ENCODE data around the gene COL15A1.
"Not testable (repeated sequence)": the region's sequence is repeated elsewhere in the genome, so short reads cannot be mapped to it uniquely, and the experiment has no call there.

The COL15A1 gene

DNA sequence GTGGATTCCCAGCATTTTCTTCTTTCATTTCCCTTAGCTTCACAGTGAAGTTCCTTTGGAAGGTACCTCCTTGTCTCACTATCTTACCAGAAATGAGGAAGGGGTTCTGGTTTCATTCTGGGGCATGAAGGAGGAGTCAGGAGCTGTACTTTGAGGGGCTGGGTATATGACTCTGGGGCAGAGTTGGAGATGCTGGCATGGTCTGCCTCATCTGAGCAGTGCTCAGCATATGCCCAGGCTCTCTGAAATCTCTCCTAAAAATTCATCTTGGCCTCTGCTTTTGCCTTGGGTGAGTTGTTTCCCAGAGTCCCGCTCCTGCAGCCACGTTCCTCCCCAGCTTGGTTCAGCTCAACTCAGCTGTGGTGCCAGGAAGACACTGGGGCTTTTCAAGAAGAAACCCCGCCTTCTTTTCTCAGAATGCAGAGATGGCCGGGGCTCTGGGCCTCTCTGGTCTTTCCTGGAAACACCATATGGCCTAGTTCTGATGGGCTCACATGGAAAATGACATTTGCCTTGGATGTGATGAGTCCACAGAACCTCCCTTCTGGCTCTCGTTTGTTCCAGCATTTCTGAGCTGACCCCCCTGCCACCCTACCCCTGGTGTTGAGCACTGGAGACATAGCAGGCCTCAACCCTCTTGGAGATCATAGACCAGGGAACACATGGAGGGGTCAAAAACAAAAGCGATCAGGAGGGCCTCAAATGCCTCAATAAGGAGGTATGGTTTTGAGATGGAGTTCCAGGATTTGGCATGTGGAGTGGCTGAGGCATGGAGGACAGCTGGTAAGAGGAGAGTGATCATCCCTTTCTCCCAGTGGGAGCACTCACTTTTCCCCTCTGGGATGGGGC is 149.2 kb downstream of the COL15A1 start:
- no peak for DNase-seq

DNA sequence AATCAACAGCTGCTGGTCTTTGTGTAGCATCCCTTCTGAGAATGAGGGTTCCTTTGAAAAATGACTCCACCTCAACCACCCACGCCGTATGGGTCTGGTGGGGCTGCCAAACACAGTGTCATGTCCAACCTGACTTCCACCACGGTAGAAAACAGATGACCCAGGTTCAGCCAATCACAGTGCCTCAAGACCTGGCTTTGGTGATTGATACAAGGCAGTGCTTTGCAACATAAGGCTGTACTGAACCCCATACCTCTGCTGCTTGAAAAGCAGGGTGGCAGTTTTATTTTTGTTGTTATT is 149.7 kb downstream of the COL15A1 start:
- no peak for DNase-seq

DNA sequence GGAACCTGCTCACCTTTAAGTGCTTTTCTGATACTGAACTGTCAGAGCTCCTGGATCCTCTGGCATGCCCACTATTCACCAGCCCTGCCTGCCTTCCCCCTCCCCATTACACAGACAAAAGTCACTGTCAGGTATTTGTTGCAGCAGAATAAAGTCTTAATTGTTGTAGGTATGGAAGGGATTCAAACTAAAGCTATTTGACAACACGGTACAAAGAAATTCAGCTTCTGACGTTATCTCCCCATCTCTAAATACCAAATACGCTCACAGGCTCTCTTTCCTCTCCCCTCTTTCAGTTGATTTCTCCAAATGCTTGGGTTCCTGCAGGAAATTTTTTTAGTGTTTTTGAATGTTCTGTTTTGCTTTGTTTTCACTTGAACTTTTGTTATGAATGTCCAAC is 151.9 kb downstream of the COL15A1 start:
- DNase-seq: no peak

DNA sequence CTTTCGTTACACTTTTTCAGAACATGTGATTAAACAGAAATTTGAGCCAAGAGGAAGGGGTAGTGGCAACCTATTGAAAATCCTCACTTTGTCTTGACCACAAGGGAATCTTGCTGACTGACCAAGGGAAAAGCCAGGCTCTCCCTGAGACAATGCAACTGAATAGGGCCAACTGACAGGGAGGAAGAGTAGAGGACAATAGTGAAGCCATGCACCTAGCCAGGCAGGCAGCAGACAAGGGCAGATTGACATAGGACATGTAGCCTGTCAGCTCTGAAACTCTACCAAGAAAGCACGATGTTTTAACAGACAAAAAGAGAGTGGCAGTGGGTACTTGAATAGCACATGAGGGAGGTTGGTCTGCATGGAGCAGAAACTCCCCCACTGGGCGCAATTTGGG is 152.7 kb downstream of the COL15A1 start:
- no peak for DNase-seq

DNA sequence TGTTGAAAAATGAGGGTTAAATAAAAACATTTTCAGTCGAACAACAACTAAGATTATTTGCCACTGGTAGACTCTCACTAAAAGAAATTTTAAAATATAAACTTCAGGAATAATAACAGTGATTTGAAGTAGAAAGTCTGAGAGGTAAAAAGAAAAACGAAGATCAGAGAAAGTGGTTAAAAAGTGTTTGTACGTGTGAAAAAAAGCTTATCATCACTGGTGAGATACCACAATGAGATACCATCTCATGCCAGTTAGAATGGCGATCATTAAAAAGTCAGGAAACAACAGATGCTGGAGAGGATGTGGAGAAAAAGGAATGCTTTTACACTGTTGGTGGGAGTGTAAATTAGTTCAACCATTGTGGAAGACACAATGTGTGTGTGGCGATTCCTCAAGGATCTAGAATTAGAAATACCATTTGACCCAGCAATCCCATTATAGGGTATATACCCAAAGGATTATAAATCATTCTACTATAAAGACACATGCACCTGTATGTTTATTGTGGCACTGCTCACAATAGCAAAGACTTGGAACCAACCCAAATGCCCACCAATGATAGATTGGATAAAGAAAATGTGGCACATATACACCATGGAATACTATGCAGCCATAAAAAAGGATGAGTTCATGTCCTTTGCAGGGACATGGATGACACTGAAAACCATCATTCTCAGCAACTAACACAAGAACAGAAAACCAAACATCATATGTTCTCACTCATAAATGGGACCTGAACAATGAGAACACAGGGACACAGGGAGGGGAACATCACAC is 156.3 kb downstream of the COL15A1 start:
- DNase-seq: not testable (repeated sequence)

DNA sequence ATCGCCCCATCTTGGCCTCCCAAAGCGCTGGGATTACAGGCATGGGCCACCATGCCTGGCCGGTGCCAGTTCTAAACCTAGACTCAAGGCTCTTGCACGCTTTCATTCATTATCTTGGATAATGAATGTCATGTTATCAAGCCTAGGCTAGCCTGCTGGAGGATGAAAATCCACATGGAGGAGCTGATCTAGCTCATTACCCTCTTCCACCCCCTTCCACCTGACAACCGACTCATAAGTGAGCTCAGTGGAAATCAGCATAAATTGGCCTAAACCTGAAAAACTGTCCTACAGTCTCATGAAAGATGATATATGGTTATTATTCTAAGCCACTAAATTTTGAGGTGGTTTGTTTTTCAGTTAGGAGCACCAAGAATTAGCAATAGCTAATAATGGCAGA is 157.6 kb downstream of the COL15A1 start:
- DNase-seq: no peak

DNA sequence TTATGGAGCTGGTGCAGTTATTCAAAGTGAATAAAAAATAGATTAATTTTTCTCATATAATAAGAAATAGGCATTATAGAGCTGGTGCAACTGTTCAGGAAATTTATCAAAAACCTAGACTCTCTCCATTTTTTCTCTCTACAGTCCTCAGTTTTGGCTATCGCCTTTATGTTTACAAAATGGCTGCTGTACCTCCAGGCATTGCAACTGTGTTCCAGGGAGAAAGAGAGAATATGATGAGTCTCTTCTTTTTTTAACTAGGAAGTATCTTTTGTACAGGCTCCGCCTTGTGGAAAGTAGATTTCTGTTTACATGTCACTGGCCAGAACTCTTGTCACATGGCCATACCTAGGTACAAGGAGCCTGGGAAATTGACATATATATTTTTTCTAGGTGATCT is 158.1 kb downstream of the COL15A1 start:
- DNase-seq: no peak

DNA sequence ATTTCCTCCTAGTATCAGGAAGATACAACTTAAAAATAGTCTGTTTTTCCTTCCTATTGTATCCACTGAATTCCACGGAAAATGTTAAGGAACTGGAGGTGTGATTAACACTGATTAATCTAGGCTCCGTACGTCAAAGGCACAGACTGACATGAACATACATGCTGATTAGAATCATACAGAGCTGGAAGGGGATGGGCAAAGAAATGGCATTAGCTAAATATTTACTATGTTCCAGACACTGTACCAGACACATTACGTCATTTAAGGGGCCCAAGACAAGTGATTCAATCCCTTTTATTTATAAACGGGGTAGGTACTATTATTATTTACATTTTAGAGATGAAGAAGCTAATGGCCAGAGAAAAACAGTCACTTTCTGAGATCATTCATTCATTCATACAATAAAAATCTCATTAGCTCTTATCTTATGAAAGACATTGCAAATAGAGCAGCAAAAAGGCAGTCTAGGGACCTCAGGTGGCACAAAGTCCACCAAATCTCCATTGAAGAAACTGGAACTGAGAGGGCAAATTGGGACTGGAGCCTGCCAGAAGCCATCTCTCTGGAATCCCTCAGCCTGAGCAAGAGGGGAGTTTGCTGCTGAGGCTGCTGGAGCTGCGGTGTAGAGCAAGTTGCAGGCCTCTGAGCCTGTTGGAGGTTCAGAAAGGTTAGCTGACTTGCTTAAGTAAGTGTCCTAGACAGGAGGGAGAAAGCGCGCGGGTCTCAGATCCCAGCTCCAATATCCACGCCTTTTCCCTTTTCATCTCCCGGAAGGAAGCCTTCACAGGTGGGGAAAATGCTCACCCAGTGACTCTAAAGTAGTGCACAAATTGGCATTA is 159.6 kb downstream of the COL15A1 start:
- DNase-seq: no peak

DNA sequence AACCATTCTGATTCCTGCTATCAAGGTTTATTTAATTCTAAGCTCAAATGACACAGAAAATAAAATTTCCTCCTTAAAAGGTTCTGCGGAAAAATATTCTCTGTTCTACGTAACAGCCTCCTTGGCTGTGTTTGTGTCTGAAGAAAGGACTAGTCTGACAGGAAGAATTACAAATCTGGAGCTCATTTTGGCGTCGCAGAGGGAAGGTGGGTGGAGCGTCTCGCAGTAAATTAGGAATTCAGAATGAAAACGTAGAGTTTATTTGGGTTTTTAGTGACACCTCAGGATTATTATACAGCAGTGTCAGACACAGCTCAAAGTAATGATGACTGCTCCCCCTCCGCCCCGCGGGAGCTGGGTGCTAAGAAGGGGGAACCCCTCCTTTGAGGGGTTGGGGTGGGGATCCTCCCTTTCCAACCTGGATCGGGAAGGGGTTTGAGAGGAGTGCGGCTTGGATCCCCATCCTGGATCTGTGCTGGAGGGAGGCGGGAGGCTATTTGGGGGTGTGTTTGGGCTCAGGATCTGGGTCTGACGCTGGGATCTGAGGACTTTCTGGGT is 160.3 kb downstream of the COL15A1 start:
- peak; percentile 77 for DNase-seq

DNA sequence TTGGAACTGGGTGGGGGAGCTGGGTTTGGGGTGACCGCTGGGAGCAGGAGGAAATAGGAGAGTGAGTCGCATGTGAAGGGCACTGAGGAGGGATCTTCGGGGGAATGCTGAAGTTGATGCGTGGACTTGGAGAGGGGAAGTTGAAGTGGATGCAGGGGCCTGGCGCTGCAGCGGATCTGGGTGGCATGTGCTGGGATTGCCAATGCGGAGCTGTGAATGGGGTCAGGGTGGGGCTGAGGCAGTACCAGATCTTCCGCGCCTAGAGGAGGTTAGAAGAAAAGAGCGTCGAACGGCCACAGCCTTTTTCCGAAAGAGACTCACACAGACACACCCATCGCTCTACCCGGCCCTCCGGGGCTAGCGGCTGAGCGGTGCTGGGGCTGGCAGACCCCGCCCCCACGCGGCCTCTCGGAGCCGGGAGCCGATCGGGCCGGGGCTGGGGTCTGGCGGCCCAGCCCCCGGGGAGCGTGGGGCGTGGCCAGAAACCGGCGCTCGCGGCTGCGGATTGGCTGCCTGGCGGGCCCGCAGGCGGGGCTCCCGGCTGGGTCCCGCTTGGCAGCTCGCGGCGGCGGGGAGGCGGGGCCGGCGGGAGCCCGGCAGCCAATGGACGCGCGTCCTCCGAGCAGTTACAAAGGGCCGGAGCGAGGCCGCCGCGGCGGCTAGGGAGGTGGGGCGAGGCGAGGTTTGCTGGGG is 160.9 kb downstream of the COL15A1 start, which contains the start of gene TGFBR1:
Gene TGFBR1 (plus strand): TSS at position 655 of the 693 bp plus-strand sequence. CDS start 93 bp downstream, outside the sequence.
- DNase-seq: peak; percentile 95

DNA sequence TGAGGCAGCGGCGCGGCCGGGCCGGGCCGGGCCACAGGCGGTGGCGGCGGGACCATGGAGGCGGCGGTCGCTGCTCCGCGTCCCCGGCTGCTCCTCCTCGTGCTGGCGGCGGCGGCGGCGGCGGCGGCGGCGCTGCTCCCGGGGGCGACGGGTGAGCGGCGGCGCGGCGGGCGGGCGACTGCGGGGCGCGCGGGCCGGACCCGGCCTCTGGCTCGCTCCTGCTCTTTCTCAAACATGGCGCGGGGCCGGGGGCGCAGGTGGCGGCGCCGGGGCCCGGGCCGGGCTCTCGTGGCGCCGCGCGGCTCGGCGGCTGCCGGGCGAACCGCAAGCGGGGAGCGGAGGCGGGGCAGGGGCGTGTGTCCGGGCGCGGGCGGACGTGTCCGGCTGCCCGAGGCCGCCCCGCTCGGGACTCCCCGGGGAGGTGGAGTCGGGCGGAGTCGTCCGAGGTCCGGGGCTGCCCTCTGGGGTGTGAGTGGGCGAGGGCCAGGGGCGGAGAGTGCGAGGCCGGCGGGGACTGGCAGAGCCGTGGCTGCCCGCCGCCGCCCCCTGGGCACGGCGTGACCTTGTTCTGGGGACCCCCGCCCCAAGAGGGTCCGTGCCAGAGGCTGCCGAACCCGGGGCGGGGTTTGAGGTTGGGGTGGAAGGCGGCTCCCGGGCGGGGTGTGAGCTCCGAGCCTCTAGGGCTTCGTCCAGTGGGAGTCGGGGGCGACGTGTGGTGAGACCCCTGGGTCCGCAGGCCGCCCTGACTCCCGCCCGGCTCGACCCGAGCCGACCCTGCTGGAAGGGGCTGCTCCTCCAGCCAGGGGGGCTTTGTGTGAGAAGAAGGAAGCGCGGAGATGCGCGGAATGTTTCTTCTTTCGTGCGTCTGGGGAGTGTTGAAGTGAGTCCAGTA is 161.7 kb downstream of the COL15A1 start:
- DNase-seq: peak; percentile 81

DNA sequence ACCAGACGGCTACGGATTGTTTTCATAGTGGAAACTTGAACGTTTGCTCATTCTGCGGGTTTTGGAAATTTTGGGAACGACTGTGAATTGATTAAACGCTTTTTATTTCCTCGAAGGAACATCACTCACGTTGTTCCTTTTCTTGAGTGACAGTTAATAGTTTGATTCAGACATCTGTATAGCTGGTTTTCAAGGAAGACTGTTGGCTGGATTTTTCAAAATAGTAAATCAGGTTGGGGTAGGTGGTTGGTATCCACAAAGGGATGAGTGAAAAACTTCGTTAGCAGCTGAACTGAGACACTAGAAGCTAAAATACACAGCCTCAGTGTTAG is 162.3 kb downstream of the COL15A1 start:
- DNase-seq: no peak

DNA sequence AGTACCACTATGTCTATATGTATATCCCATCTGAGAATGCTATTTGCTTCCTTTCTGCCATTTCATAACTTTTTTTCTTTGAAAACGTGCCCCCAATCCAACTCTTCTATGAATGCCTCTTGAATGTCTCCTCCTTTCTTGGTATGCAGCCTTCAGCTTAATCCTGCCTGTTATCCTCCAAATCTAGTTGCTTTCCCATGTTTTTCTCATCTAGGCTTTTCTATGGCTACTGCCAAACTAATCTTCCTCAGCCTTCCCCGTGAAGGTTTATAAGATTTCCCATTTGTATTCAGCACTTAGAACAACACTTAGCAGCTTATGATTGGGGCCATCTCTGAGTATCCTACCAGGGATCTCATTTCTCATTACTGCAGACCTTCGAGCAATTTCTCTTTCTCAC is 163.7 kb downstream of the COL15A1 start:
- DNase-seq: no peak

DNA sequence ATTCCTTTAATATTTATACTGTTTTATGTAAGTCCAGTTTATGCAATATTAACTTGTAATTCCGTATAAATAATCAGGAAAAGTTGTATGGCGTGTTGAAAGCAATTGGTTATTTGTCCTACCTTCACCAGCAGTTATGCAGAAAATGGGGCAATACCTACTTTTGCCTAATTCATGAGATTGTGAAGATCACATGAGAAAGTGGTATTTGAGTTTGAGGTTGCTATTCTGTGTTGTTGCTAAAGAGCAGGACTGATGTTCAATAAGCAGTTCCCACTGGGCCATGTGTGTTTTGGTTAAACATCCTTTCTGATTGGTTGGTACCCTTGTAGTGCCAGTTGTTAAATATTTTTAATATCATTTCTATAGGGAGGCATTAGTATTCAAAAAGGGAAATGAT is 164.4 kb downstream of the COL15A1 start:
- DNase-seq: no peak

DNA sequence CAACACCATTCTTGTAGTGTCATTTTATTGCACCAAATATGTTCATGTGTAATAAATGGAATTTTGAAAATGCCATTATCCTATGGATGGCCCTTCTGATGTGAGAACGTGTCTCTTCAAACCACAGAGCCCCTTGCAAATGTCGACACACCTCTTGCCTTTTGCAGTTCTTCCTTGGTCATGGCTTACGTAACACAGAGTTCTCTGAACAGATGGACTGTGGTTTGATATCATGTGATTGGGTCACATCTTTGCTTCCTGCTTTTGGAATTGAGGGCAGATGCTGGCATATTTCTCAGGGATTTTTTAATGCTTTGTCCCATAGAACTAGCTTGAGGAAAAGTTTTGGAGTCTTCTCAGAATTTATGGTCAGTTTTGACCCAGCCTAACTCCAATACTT is 165.8 kb downstream of the COL15A1 start:
- DNase-seq: no peak

DNA sequence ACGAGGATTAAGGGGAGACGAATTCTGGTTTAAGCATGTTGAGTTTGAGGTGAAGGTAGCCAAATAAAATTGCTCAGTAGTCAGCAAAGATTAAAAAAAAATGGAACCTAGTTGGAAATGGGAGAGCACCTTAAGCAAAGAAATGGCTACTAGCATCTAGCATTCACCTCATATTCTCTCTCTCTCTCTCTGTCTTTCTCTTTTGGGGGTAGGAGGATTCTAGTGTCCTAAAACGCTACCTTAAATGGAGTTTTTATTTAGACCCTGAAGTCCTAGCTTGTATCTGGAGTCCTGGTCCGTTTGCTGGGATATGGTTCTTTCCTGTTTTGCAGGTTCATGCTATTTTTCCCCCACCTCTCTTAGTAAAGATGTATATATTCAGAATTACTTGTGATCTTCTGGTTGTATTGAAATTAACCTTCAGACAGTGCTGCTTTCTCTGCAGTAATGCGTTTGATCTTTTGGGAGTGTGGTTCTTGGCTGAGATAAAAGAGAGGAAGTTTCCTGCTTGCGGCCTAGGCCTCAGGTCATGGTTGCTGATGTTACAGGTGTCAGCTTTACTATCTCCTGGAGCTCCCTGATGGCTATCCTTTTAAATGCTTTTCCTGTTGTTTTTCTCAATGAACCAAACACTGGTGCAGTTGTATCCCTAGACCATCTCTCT is 169.2 kb downstream of the COL15A1 start:
- DNase-seq: no peak

DNA sequence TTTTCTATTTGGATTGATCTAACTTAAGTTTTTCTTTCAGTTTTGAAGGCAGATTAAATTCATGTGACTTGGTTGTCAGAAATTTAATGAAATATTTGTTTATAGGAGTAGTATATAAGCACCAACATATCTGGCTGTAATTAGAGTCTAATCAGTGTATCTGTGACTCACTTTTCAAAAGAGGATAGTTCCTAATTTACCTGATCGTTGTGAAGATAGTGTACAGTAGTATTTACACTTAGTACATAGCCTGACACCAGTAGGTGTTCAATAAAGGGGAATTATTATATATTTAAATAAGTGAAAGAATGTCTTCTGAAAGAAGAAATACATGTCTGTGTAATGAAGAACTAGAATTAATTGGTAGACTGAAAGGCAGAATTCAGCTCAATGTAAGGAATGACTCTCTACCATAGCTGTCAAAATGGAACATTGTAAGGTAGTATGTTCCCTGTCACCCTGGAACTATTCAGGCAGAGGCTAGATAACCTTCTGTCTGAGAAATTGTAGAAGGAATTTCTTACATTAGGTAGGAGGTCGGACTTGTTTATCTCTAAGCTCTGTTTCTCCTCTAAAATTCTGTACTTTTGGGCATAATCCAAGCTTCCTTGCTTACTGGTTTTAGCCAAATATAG is 169.8 kb downstream of the COL15A1 start:
- no peak for DNase-seq

DNA sequence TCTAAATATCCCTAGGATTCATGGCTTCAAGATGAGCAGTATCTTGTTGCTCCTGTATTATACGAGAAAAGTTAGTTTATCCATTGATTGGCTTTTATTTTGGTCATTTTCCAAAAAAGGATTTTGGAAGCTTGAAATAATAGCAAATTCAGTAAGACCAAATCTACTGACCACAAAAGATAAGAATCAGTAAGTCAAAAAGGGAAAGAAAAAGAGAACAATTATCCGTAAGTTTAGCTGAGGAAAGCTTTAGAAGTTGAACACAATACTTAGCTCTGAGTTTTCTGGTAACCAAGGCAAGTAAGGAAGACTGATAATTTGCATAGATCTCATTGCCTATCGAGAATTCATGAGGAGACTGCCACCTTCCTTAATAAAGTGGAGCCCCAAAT is 170.3 kb downstream of the COL15A1 start:
- DNase-seq: no peak

DNA sequence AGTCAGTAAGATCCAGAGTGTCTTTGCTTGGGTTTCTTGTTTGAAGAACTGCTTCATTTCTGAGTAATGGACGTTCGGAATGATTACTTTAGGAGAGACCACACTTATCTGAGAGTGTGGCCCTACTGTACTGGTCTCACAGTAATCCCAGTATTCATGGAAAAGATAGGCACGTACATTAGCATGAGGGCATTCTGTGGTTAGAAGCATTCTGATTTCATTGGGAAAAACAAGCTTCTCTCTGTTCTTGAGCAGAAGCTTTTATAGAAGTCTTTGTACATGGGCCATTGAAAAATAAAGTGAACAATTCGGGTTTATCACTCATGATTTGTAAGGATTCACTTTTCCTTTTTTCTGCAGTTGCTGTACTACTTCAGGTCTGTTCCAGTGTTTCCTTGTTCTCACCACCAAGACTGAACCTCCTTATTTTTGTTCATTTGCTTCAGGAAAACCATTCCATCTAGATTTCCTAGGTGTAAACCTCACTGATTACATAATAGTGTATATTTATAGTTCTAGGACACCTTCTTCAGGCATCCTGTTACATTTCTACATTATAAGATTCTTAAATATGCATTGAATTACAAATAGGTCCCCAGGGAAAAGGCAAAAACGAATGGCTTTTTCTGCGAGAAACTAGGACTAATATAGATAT is 171.3 kb downstream of the COL15A1 start:
- DNase-seq: no peak

DNA sequence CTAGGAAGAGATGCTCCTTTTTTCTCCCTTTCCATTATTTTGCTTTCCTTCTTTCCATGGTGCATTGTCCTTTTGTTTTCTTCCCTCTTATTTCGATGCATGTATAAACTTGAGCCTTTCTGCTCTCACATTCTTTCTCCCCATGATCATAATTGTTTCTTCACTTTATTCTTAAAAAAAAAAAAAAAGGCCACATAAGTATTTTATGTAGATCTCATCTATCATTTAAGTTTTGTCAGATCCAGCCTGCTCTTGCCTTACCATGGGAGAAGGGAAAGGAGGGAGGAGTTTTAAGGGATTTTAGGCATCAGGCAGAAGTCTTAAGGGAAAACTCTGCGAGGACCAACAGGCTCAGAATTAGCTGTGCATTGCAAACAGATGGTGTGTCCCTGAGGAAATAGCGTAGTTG is 172.3 kb downstream of the COL15A1 start:
- no peak for DNase-seq

All from right forelimb (tissue), 1 donor.